T-helper 22 cell (primary cell): ENCODE data around the gene METTL21C.

Experiments used
- DNase-seq: peaks from one replicate; pipeline ENCODE4 v3.0.0-alpha.2; 2020; ENCODE audit warnings: low read depth

METTL21C gene

DNA sequence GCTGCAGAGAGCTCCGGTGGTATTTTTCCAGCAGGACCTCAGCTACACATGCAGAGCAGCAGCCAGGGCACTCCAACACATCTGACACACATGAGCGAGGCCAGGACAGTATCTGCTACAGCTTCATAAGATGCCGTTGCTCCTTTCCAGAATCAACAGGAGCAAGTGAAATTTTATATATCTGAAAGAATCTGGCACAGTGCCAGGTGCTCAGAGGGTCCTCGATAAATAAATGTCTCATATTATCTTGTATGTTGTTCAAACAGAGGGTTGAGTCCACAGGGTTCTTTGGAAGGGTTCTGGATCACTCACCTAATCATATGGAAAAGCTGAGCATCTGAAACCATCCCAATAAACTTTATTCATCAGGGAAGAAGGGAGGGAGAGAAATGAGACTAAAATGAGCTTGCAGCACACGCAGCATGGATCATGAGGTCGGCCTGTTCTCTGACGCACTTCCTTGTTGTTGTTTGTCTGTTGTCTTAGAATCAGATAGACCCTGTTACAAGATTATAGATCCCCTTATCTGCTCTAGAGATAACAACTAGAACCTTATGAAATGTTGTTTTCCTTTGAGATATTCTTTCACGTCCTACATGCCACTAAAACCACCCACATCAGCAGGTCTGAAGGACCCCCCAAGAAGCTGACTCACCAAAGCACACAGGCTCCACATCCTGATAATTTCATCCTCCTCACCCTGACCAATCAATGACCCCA, 3.2 kb upstream of the METTL21C start:
- no peak for DNase-seq

DNA sequence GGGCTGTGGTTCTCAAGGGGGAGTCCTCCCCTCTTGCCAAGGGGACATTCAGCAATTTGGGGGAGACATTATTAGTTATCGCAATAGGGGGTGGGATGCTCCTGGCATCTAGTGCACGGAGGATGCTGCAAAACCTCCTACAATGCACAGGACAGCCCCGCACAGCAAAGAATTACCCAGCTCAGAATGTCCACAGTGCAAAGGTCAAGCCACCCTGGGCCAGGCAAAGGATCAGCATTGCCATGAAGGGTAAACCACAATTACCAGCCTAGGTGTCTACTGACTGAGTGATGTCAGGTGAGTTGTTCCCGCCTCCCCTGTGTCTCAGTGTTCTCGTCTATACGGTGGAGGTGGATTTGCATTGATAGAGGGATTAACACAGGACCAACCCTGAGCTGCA, 2.4 kb upstream of the METTL21C start:
- DNase-seq, result no peak

DNA sequence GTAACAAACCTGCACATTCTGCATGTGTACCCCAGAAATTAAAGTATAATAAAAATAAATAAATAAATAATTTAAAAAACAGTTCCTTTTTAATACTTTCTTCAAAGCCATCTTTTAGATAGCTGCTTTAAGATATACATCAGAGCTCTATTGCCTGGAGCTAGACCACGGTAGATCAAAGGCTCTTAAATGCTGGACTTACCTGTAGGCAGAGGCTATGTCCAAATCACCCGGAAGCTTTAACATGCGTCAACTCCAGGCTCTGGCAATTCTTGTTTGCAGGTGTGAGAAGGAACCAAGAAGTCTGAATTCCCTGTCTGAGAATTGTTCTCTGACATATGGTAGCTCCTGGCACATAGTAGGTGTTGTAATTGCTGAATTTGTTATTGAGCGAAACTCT, 1.6 kb upstream of the METTL21C start:
- no peak for DNase-seq

GRCh38 chr13:102693776-102694175, 1.1 kb downstream of the METTL21C start:
- DNase-seq, result no peak

GRCh38 chr13:102693250-102693649, 1.6 kb downstream of the METTL21C start:
- no peak for DNase-seq

GRCh38 chr13:102692491-102692826, 2.4 kb downstream of the METTL21C start:
- DNase-seq, result no peak

DNA sequence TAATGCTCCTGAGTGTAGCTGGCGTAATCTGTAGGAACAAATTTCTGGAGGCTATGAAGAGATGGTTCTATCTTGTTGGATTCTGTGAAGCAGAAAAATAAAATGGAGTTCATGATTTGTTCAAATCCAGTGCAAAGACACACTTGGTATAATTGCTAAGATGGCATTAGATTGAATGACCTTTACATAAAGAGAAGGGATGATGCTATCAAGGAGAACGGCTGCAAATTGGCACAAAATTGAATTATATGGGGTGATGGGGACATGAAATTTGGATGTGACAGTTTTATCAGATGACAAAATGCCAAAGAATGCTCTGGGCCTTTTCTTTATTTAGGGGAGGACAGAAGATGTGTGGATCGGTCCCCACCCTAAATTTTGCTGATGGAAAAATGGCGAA, 4.0 kb downstream of the METTL21C start:
- DNase-seq, result no peak

DNA sequence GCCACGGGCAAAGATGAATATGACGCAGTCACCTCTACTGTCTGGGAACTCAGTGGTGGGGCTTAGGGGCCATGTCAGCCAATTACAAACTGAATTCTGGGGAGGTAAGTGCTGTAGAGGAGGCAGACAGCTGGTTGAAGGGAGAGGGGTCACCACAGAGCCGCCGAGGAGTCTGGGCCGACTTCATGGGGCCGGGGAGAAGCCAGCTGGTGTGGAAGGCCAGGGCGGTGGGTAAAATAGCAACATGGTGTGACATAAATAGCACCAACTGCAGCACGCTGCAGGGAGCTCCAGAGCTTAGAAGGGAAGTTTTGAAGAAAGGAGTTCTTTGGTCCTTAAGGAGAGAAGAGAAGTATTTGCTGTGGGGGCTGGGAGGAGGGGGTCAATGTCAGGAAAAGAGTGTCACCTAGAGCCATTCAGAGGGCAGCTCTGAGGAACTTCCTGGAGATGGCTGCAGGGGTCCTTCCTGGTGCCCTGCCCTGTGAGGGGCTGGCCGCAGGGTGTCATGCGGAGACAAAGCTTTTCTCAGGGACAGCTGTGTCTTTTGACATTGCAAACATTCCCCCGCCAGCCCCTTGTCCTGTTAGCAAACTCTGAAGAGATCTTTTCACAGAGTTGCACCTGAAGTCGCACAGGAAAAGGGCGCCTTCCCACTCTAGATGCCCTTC, 6.4 kb downstream of the METTL21C start:
- no peak for DNase-seq

DNA sequence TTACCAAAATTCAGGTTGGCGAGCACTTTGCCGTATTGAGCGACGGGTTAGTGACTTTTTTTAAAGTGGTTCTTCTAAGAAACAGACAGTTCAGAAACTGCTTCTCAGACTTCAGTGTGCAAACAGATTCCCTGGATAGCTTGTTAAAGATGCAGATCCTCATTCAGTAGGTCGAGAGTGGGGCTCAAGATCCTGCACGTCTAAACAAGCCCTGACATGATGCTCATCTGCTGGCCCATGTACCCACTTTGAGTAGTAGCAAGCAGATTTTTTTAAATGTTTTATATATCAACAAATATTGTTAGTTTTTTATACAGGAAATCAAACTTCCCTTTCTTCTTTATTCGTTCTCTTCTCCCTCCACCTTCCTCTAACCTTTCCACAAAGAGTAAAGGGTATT, 7.3 kb downstream of the METTL21C start:
- no peak for DNase-seq

DNA sequence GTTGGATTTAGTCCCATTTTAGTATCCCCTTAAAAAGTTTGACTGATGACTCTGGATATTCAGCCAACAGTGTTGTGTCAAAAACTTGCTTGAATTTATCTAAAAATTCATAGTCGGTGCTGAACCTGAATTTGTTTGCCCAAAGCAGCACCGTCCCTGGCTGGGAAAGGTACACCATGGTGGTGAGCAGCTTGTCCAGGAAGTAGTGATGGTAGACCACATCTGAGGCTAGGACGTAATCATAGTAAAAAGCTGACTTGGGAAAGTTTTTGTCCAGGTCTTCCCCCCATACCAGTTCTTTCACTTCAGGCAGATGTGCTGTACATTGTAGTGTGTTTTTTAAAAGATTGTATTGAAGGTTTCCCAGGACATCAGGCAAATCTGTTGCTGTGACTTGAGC, 8.8 kb downstream of the METTL21C start:
- no peak for DNase-seq

DNA sequence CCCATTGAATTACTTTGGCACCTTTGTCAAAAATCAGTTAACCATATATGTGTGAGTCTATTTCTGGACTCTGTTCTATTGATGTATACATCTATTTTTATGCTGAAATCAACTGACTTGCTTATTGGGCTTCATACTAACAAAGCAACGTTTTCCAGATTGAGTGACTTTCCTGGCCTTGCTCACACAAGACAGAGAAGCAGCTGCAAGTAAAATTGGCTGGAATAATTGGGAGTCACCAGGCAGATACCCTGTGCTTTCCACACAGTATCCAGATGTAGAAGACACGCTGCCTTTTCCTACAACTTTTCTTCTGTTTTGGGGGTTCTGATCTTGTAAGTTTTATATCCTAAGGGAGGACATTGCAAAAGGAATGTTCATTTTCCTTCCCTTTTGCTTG, 11.2 kb downstream of the METTL21C start:
- no peak for DNase-seq

DNA sequence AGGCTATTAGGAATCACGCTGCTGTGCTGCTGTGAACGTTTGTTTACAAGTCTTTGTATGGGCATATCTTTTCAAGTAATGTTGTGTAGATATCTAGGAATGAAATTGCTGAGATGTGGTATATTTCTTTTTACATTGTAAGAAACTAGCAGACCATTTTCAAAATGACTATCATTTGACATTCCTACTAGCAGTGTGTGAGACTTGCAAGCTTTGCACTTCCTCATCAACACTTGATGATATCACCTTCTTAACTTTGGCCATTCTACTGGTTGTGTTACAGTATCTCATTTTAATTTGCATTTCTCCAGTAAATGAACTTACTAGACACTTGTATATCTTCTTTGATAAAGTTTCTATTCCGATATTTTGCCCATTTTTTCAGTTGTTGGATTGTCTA, 12.1 kb downstream of the METTL21C start:
- no peak for DNase-seq

GRCh38 chr13:102682211-102682610, 12.6 kb downstream of the METTL21C start:
- DNase-seq, result no peak

DNA sequence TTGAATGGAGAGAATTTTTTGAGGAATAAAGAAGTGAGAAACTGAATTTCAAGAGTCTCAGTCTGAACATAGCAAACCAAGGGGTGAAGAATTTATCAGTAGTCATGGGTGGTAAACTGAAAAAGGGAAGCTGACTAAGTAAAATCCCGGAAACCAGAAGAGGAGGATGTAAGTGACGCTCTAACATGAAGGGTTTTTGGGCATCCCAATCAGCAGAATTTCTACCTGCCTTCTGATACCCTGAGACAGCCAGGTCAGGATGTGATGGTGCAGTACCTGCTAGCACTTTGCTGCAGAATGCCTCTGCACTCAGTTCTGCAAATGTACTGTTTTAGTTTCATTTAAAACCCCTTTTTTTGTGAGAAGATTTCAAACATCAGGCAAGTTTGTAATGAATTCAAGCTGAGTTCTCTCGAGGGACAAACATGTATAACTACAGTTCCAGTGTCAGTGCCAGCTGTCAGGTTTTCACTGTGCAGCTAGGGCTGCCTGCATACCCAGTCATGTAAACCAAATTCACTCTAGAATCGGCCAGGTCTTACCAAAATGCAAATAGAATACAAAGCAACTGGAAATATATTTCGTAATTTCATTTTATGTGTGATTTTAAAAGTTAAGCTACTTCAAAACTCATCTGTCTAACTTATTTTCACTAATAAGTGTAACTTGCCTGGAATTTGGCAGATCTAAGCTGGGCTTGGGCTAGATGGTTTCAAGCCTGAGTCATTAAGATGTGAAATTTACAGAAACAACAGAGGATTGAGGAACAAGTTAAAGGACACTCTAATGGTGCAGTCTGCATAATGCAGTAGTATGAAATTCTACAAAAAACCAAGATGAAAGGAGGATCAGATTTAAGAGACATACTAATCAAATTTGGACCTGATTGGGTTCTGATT, 13.8 kb downstream of the METTL21C start:
- no peak for DNase-seq

GRCh38 chr13:102680133-102680717, 14.6 kb downstream of the METTL21C start:
- DNase-seq, result no peak

DNA sequence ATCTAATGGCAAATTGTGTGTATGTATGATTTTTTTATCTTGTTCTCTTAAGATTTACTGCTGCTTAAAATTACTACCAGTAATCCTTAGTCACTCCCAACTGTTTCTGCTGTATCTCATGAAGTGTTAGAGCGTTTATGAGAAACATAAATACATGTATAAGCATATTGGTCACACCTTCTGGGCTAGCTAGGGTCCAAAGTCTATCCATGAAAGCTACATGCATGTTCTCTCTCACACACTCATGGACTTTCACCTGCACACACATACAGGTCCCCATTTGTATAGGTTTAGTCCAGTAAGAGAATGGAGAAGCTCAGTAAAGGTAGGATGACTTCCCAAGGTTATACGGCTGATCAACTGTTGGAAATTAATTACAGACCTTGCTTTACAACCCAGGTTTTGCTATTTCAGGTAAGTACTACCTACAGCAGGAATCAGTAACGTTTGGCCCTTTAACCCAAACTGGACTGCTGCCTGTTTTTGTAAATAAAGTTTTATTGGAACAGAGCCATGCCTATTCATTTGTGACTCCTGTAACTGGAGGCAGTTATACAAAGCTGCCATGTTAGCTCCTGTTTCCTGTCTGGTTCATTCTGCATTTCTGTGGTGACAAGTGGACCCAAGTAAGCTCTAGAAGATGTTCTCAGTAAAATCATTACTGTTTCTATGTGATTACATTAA, 15.3 kb downstream of the METTL21C start:
- DNase-seq, result no peak

DNA sequence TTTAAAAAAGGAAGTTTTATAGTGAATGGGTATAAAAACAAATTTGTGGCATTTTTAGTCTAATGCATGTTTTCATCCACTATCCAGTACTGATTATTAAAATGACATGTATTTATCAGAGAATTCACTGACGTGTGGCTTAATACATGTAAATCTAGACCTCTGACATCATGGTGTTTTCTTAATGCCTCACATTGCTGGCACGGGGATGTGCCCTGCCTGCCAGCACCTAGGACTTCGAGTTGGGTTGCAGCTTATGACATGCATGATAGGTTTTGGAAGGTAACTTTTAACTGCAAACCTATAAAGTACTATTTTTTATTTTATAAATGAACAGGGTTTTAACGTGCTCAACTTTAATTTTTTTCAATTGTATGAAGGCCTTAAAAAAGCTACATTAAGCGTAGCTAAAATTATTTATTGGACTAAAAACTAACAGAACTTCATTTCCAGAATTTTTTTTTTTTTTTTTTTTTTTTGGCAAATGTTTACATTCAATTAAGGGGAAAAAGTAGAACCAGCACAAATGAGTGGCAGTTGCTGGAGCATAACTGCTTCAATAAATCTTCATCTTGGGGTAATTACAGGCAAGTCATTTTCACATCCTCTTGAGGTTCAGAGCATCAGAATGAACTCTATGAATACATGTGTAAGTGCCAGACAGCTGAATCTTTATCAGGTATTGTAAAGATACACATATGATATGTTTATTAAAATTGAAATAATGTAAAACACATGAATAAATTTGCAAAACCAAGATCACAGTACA, 16.3 kb downstream of the METTL21C start:
- DNase-seq, result no peak

DNA sequence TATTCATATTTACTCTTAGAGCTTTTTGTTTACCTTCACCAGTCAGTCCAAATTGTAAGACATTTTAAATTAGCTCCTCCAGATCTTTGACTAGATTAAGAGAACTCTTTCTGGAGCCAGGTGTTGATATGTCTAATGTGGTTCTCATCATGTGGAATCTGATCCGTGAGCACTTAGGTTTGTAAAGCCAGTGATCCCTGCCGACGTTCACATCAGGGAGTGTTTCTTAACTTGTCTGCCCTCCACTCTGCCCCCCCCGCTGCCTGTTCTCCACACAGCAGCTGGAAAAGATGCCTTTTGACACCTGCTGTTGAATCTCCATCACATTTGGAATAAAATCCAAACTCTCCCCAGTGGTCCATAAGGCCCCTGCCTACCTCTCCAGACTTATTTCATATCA, 17.7 kb downstream of the METTL21C start:
- no peak for DNase-seq

DNA sequence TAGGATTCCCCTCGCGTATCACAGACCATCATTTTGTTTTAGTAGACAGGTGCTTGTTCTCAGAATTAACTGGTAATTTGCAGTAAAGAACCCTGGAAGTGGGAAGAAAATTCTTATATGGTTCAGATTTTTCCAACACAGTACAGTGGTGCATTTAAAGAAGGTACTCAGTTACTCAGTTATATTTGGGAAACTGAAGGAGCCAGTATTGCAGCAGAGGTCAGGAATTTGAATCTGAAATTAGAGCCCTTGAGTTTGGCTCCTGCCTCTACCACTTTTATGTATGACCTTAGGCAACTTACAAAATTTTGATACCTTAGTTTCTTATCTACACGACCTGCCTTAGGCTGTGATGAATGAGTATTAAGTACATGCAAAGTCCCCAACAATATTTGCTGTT, 19.7 kb downstream of the METTL21C start:
- DNase-seq, result no peak

GRCh38 chr13:102670130-102670529, 24.7 kb downstream of the METTL21C start:
- DNase-seq, result no peak

- DNase-seq, result no peak
Measured at GRCh38 chr13:102667911-102668310, 26.9 kb downstream of the METTL21C start.
